ENCODE measurements around the gene CCDC92.
A peak's percentile ranks its signal among the peaks of the same experiment; 100 is the strongest.

Gene CCDC92

GRCh38 chr12:123973552-123974341, 1.1 kb upstream of the CCDC92 start:
- peak; percentile 20 for DNase-seq (ENCODE audit: low read depth)

- DNase-seq (ENCODE audit: low read depth), result peak; percentile 27
Measured at GRCh38 chr12:123971770-123972456, 718 bp downstream of the CCDC92 start.

GRCh38 chr12:123971449-123971769, 1.2 kb downstream of the CCDC92 start:
- DNase-seq (ENCODE audit: low read depth), result no peak

- no peak for DNase-seq (ENCODE audit: low read depth)
Measured at GRCh38 chr12:123967121-123967586, 5.5 kb downstream of the CCDC92 start.

GRCh38 chr12:123966596-123966995, 6.0 kb downstream of the CCDC92 start:
- no peak for DNase-seq (ENCODE audit: low read depth)

GRCh38 chr12:123965382-123965781, 7.2 kb downstream of the CCDC92 start:
- DNase-seq (ENCODE audit: low read depth), result no peak

- DNase-seq (ENCODE audit: low read depth), result no peak
Measured at GRCh38 chr12:123963821-123964220, 8.8 kb downstream of the CCDC92 start.

- no peak for DNase-seq (ENCODE audit: low read depth)
Measured at GRCh38 chr12:123962513-123962912, 10.1 kb downstream of the CCDC92 start.

GRCh38 chr12:123961585-123962345, 10.9 kb downstream of the CCDC92 start:
- DNase-seq (ENCODE audit: low read depth), result no peak

- no peak for DNase-seq (ENCODE audit: low read depth)
Measured at GRCh38 chr12:123960856-123961255, 11.8 kb downstream of the CCDC92 start.

- no peak for DNase-seq (ENCODE audit: low read depth)
Measured at GRCh38 chr12:123960029-123960735, 12.4 kb downstream of the CCDC92 start.

- DNase-seq (ENCODE audit: low read depth), result no peak
Measured at GRCh38 chr12:123958876-123959275, 13.8 kb downstream of the CCDC92 start.

- DNase-seq (ENCODE audit: low read depth), result no peak
Measured at GRCh38 chr12:123958462-123958861, 14.2 kb downstream of the CCDC92 start.

GRCh38 chr12:123957196-123957595, 15.4 kb downstream of the CCDC92 start:
- no peak for DNase-seq (ENCODE audit: low read depth)

GRCh38 chr12:123956249-123956648, 16.4 kb downstream of the CCDC92 start:
- no peak for DNase-seq (ENCODE audit: low read depth)

- DNase-seq (ENCODE audit: low read depth), result no peak
Measured at GRCh38 chr12:123954647-123955350, 17.8 kb downstream of the CCDC92 start.

GRCh38 chr12:123952037-123952436, 20.6 kb downstream of the CCDC92 start:
- no peak for DNase-seq (ENCODE audit: low read depth)

GRCh38 chr12:123951467-123951866, 21.2 kb downstream of the CCDC92 start:
- DNase-seq (ENCODE audit: low read depth), result no peak

- DNase-seq (ENCODE audit: low read depth), result no peak
Measured at GRCh38 chr12:123950476-123951349, 21.9 kb downstream of the CCDC92 start.

- no peak for DNase-seq (ENCODE audit: low read depth)
Measured at GRCh38 chr12:123949770-123950165, 22.9 kb downstream of the CCDC92 start.

All from activated T-cell treated with anti-CD3 and anti-CD28 coated beads for 48 hours (primary cell).